H1 (cell line): Measurements from ENCODE around the gene LYZL4. TPM values are rescaled to one million over a fixed set of nuclear protein-coding genes. Genes with fewer than 3 reads are reported as not detected.

Experiments
- CTCF ChIA-PET: fragments of 300-600 bp; sonication (Branson Sonifier 250); formaldehyde crosslinking; loops from one replicate; lab custom pipeline; 2021; ENCODE audit not compliant: partially characterized antibody; lab: Charles Lee
- POLR2A ChIA-PET: fragments of 300-600 bp; sonication (Branson Sonifier 250); formaldehyde crosslinking; loops from one replicate; lab custom pipeline; 2021; ENCODE audit warnings: inconsistent platforms; ENCODE audit not compliant: partially characterized antibody; lab: Charles Lee
- DNase-seq, 2 experiments: peaks; one replicate each; pipeline versions ENCODE4 v3.0.0 to v3.0.0-alpha.2; 2010 to 2022; ENCODE audit warnings: low spot score in 2 of 2, low read depth in 1 of 2, mixed read lengths in 1 of 2
- FAIRE-seq: peaks from 2 replicates; lab custom pipeline; 2011; peaks lifted over from hg19 to GRCh38; lab: Jason Lieb, UNC
- H2AFZ ChIP-seq: 2 replicates; pipeline ENCODE4 v1.8.1; 2012; ENCODE audit warnings: low read length, inconsistent platforms
- H2AK5ac ChIP-seq: 2 replicates; pipeline ENCODE4 v1.6.1; 2013; ENCODE audit warnings: low read depth, low read length
- H2BK120ac ChIP-seq: replicated peaks from 2 replicates; pipeline ENCODE3; 2013; ENCODE audit warnings: low read depth, low read length, inconsistent platforms
- H2BK12ac ChIP-seq: 2 replicates; pipeline ENCODE4 v1.6.1; 2013; ENCODE audit warnings: low read depth, low read length
- H2BK15ac ChIP-seq: 2 replicates; pipeline ENCODE4 v1.6.1; 2013; ENCODE audit warnings: low read length
- H2BK20ac ChIP-seq: 2 replicates; pipeline ENCODE4 v1.6.1; 2013; ENCODE audit warnings: low read length
- H2BK5ac ChIP-seq: 2 replicates; pipeline ENCODE4 v1.6.1; 2013; ENCODE audit warnings: low read depth, low read length
- H3K14ac ChIP-seq: 2 replicates; pipeline ENCODE4 v1.6.1; 2013; ENCODE audit warnings: inconsistent platforms; ENCODE audit not compliant: insufficient read length
- H3K18ac ChIP-seq: 2 replicates; pipeline ENCODE4 v1.6.1; 2013; ENCODE audit warnings: low read length; ENCODE audit errors: extremely low read depth
- H3K23ac ChIP-seq: 2 replicates; pipeline ENCODE4 v1.6.1; 2013; ENCODE audit warnings: inconsistent platforms; ENCODE audit not compliant: insufficient read length
- H3K23me2 ChIP-seq: 2 replicates; pipeline ENCODE4 v1.6.1; 2013; ENCODE audit warnings: low read depth, low read length
- H3K27ac ChIP-seq: 2 replicates; pipeline ENCODE4 v1.6.1; 2011; ENCODE audit warnings: low read depth, low read length, inconsistent platforms
- H3K27me3 ChIP-seq, 4 experiments: replicated peaks in 1 of 4; 1 replicate in 1 of 4; 2 replicates in 3 of 4; pipeline versions ENCODE4 v1.6.1 to v1.8.1; 2011 to 2013; ENCODE audit warnings: low read length in 3 of 4, mild to moderate bottlenecking in 3 of 4, inconsistent platforms in 2 of 4, mixed read lengths in 2 of 4, moderate library complexity in 1 of 4; ENCODE audit not compliant: control insufficient read depth in 3 of 4, insufficient read depth in 3 of 4; ENCODE audit errors: extremely low read depth in 1 of 4
- H3K36me3 ChIP-seq, 4 experiments: 2 replicates each; pipeline versions ENCODE4 v1.6.1 to v1.8.1; 2011 to 2013; ENCODE audit warnings: mild to moderate bottlenecking in 4 of 4, low read length in 3 of 4, moderate library complexity in 2 of 4, control low read depth in 1 of 4, inconsistent platforms in 1 of 4; ENCODE audit not compliant: insufficient read depth in 4 of 4, control insufficient read depth in 2 of 4
- H3K4ac ChIP-seq: replicated peaks from 2 replicates; pipeline ENCODE3; 2013; ENCODE audit warnings: low read length, low read depth, mixed read lengths, inconsistent platforms; ENCODE audit not compliant: insufficient read length
- H3K4me1 ChIP-seq, 4 experiments: replicated peaks in 1 of 4; 1 replicate in 1 of 4; 2 replicates in 3 of 4; pipeline versions ENCODE4 v1.6.1 to v1.8.1; 2011 to 2013; ENCODE audit warnings: low read length in 3 of 4, inconsistent platforms in 2 of 4, mixed read lengths in 1 of 4; ENCODE audit not compliant: insufficient read depth in 4 of 4, control insufficient read depth in 3 of 4
- H3K4me2 ChIP-seq, 2 experiments: 2 replicates each; pipeline versions ENCODE4 v1.6.1 to v1.8.1; 2011 to 2013; ENCODE audit warnings: low read depth in 2 of 2, low read length in 2 of 2, control low read depth in 1 of 2, inconsistent platforms in 1 of 2, mild to moderate bottlenecking in 1 of 2; ENCODE audit not compliant: insufficient read depth in 1 of 2
- H3K4me3 ChIP-seq, 4 experiments: fragments of 200-600, 300-600 bp in 1 of 4; sonication (generic), shearing (Covaris generic), sonication (Bioruptor Twin) in 1 of 4; 2 replicates each; pipeline versions ENCODE4 v1.5.1 to v1.8.1; 2011 to 2016; ENCODE audit warnings: low read length in 4 of 4, low read depth in 3 of 4, control low read depth in 2 of 4, inconsistent platforms in 2 of 4, mild to moderate bottlenecking in 2 of 4, mixed read lengths in 1 of 4, moderate library complexity in 1 of 4; ENCODE audit not compliant: insufficient read depth in 2 of 4; ENCODE audit errors: extremely low read depth in 1 of 4
- H3K56ac ChIP-seq: replicated peaks from 2 replicates; pipeline ENCODE3; 2013; ENCODE audit warnings: low read depth, mild to moderate bottlenecking, mixed read lengths, low read length, inconsistent platforms; ENCODE audit not compliant: insufficient read length
- H3K79me1 ChIP-seq: 2 replicates; pipeline ENCODE4 v1.6.1; 2013; ENCODE audit warnings: low read depth, low read length, control low read depth
- H3K79me2 ChIP-seq, 2 experiments: 2 replicates each; pipeline versions ENCODE4 v1.6.1 to v1.8.1; 2012 to 2013; ENCODE audit warnings: low read length in 2 of 2, mild to moderate bottlenecking in 2 of 2, inconsistent platforms in 1 of 2; ENCODE audit not compliant: insufficient read depth in 2 of 2, control insufficient read depth in 1 of 2
- H3K9ac ChIP-seq, 4 experiments: replicated peaks in 1 of 4; 1 replicate in 1 of 4; 2 replicates in 3 of 4; pipeline versions ENCODE4 v1.6.1 to v1.8.1; 2011 to 2013; ENCODE audit warnings: low read depth in 3 of 4, low read length in 3 of 4, control low read depth in 2 of 4, mild to moderate bottlenecking in 2 of 4, moderate library complexity in 2 of 4, inconsistent platforms in 1 of 4; ENCODE audit errors: extremely low read depth in 1 of 4
- H3K9me3 ChIP-seq, 2 experiments: 2 replicates each; pipeline versions ENCODE4 v1.6.1 to v1.8.1; 2012 to 2013; ENCODE audit warnings: mild to moderate bottlenecking in 2 of 2, moderate library complexity in 2 of 2, control low read depth in 1 of 2, inconsistent platforms in 1 of 2, low read depth in 1 of 2, low read length in 1 of 2, mixed read lengths in 1 of 2; ENCODE audit not compliant: insufficient read depth in 2 of 2
- H4K20me1 ChIP-seq, 2 experiments: replicated peaks in 1 of 2; 2 replicates each; pipeline versions ENCODE3 to v1.8.1; 2011 to 2013; ENCODE audit warnings: inconsistent platforms in 2 of 2, low read length in 2 of 2, mild to moderate bottlenecking in 1 of 2; ENCODE audit not compliant: insufficient read depth in 2 of 2, control insufficient read depth in 1 of 2
- H4K5ac ChIP-seq: 2 replicates; pipeline ENCODE4 v1.6.1; 2013; ENCODE audit warnings: low read length, low read depth, mixed read lengths, inconsistent platforms; ENCODE audit not compliant: insufficient read length
- H4K8ac ChIP-seq: 2 replicates; pipeline ENCODE4 v1.8.0; 2013; ENCODE audit warnings: mild to moderate bottlenecking, moderate library complexity, low read length, inconsistent platforms; ENCODE audit not compliant: insufficient read depth; ENCODE audit errors: extremely low read depth
- H4K91ac ChIP-seq: replicated peaks from 2 replicates; pipeline ENCODE3; 2013; ENCODE audit warnings: low read length, mixed read lengths, inconsistent platforms; ENCODE audit not compliant: insufficient read length
- BCL11A ChIP-seq, 2 experiments: IDR thresholded peaks; one replicate each; pipeline ENCODE4 v1.6.1; 2011; ENCODE audit warnings: low read depth in 2 of 2, low read length in 2 of 2, mild to moderate bottlenecking in 2 of 2
- CHD1 ChIP-seq: IDR thresholded peaks from 2 replicates; pipeline ENCODE4 v1.6.1; 2012; ENCODE audit warnings: low read depth, low read length, improper control_type of control experiment
- CTBP2 ChIP-seq: IDR thresholded peaks from 2 replicates; pipeline ENCODE4 v1.7.0; 2011; ENCODE audit warnings: borderline replicate concordance, mild to moderate bottlenecking, moderate library complexity, mixed read lengths, low read length; ENCODE audit not compliant: insufficient read depth, insufficient read length
- EGR1 ChIP-seq: IDR thresholded peaks from 2 replicates; pipeline ENCODE4 v1.6.1; 2011; ENCODE audit warnings: low read depth, low read length, borderline replicate concordance
- EZH2 ChIP-seq: fragments of 200-600 bp; sonication (generic); IDR thresholded peaks from 2 replicates; pipeline ENCODE4 v1.7.1; 2012; ENCODE audit warnings: low read depth, mild to moderate bottlenecking, moderate library complexity, low read length, inconsistent platforms; ENCODE audit not compliant: severe bottlenecking
- GABPA ChIP-seq: IDR thresholded peaks from 2 replicates; pipeline ENCODE4 v1.6.1; 2011; ENCODE audit warnings: mild to moderate bottlenecking, low read length, moderate library complexity, borderline replicate concordance; ENCODE audit not compliant: insufficient read depth
- SAP30 ChIP-seq: fragments of 300-600 bp; sonication (generic); IDR thresholded peaks from 2 replicates; pipeline ENCODE4 v1.7.1; 2012; ENCODE audit warnings: low read length, moderate library complexity, mild to moderate bottlenecking, inconsistent platforms; ENCODE audit not compliant: insufficient read depth, insufficient replicate concordance
- SIN3A ChIP-seq, 2 experiments: IDR thresholded peaks in 1 of 2; conservative IDR thresholded peaks in 1 of 2; 2 replicates each; pipeline ENCODE4 v1.6.1; 2011 to 2012; ENCODE audit warnings: low read length in 2 of 2, improper control_type of control experiment in 1 of 2, low read depth in 1 of 2, mild to moderate bottlenecking in 1 of 2
- SIRT6 ChIP-seq: IDR thresholded peaks from one replicate; pipeline ENCODE4 v1.7.1; 2012; ENCODE audit warnings: low read length, inconsistent platforms
- SIX5 ChIP-seq: IDR thresholded peaks from 2 replicates; pipeline ENCODE4 v1.6.1; 2011; ENCODE audit warnings: mild to moderate bottlenecking, low read depth, low read length
- TBP ChIP-seq: IDR thresholded peaks from 2 replicates; pipeline ENCODE4 v1.6.1; 2011; ENCODE audit warnings: low read depth, low read length, improper control_type of control experiment
- USF2 ChIP-seq: IDR thresholded peaks from 2 replicates; pipeline ENCODE4 v1.6.1; 2011; ENCODE audit warnings: low read length, improper control_type of control experiment
- ZNF274 ChIP-seq: IDR thresholded peaks from 2 replicates; pipeline ENCODE4 v1.7.0; 2012; ENCODE audit warnings: low read length, borderline replicate concordance; ENCODE audit errors: extremely low read depth
- whole genome bisulfite sequencing, 2 experiments: shearing (Covaris generic) in 1 of 2; methylation state at CpG; one replicate each; pipeline versions ENCODE4 v1.1.6 to v1.1.7; 2013 to 2015; ENCODE audit warnings: low lambda C conversion rate in 2 of 2, mixed read lengths in 2 of 2, inconsistent platforms in 1 of 2, low coverage in 1 of 2, missing lambda C conversion rate in 1 of 2; ENCODE audit not compliant: insufficient replicate concordance in 2 of 2, insufficient coverage in 1 of 2, insufficient read length in 1 of 2; ENCODE audit errors: extremely low coverage in 1 of 2, missing lambda C conversion rate in 1 of 2; 5-methylcytosine and 5-hydroxymethylcytosine counted together
- polyA plus RNA-seq, 7 experiments: library from polyadenylated mRNA; depleted of rRNA in 3 of 7; stranded (reverse) in 5 of 7; unstranded in 2 of 7; fragments of >200 nt in 5 of 7; fragments of 200-250 nt in 2 of 7; gene quantifications; 1 replicate in 5 of 7; 2 replicates in 1 of 7; 4 replicates in 1 of 7; pipeline versions ENCODE4 v1.2.1 to v1.2.3, GENCODE V29; 2011 to 2013; ENCODE audit warnings: missing spikeins in 2 of 7, mixed read lengths in 2 of 7
- total RNA-seq: library from RNA; stranded (reverse); fragmentation: NEBNext Ultra II Directional; extraction: Animal tissue kit (Norgen Biotek cat#: 25700); gene quantifications from 2 replicates; pipeline ENCODE4 v1.2.1, GENCODE V29; 2021

LYZL4 gene
- total and polyA plus RNA-seq, 2 of the 8 experiments (the other 6 are each of a cell fraction or from before 2014, with no cell fraction given) = not detected

GRCh38 chr3:42424911-42425310 is 14.5 kb upstream of the LYZL4 start:
- no peaks in the 10 kb centered on the region for H3K23me2 ChIP-seq
- no peak overlapping the region for H4K91ac ChIP-seq
- H2BK5ac ChIP-seq = no peak overlapping the region
- H3K4me2 ChIP-seq = no peak overlapping the region
- H2BK20ac ChIP-seq = no peak overlapping the region
- H4K8ac ChIP-seq = no peak overlapping the region
- H3K27ac ChIP-seq = no peak overlapping the region
- H3K14ac ChIP-seq = no peak overlapping the region
- no peak overlapping the region for H3K18ac ChIP-seq
- POLR2A ChIA-PET = no interaction called here
- no peak overlapping the region for H3K4ac ChIP-seq
- peak overlapping the region in 1 of 4 experiments; percentile 0; a peak in 1 of 7 replicates for H3K9ac ChIP-seq
- CTCF ChIA-PET = interaction anchor here (0.9 to 1.5 kb wide), 5 partner anchors 10 to 178 kb away, joined by 3 to 5 read pairs (median 4); no protein-coding TSS in a partner anchor
- no peaks in the 10 kb centered on the region for H3K79me1 ChIP-seq
- TF ChIP-seq EGR1 = no peak
- no peak for TF ChIP-seq SIN3A (conservative IDR thresholded peaks at IDR 0.05 in 1 of 2, IDR thresholded peaks at IDR 0.05 in 1 of 2; ENCODE audit: low read depth in 1 of 2, low read length in 2 of 2)
- no peak for TF ChIP-seq TBP
- no peak for TF ChIP-seq GABPA
- TF ChIP-seq ZNF274 = no peak
- TF ChIP-seq CTBP2 = no peak
- no peak for TF ChIP-seq SAP30
- TF ChIP-seq SIRT6 = no peak
- TF ChIP-seq CHD1 = no peak
- TF ChIP-seq EZH2 = no peak
- no peak for TF ChIP-seq SIX5
- TF ChIP-seq USF2 = no peak
- no peak for TF ChIP-seq BCL11A (IDR thresholded peaks at IDR 0.05; ENCODE audit: low read depth in 2 of 2, low read length in 2 of 2)
- no peaks in the 10 kb centered on the region for H4K20me1 ChIP-seq
- H3K4me3 ChIP-seq = no peak overlapping the region
- H3K4me1 ChIP-seq = no peaks in the 10 kb centered on the region
- no peak for DNase-seq
- FAIRE-seq = no peak
- H3K56ac ChIP-seq = no peak overlapping the region
- H2AK5ac ChIP-seq = no peak overlapping the region
- H2AFZ ChIP-seq = no peak overlapping the region
- no peaks in the 10 kb centered on the region for H3K9me3 ChIP-seq
- no peaks in the 10 kb centered on the region for H3K79me2 ChIP-seq
- H4K5ac ChIP-seq = no peak overlapping the region
- WGBS, 2 experiments = 92% methylated on average over 3 of the region's 3 CpGs; no CpG with 5 or more reads in 1 of the 2 experiments
- no peak overlapping the region for H2BK12ac ChIP-seq
- H2BK15ac ChIP-seq = no peak overlapping the region
- no peak overlapping the region for H2BK120ac ChIP-seq
- H3K36me3 ChIP-seq = no peaks in the 10 kb centered on the region
- no peaks in the 10 kb centered on the region for H3K27me3 ChIP-seq
- H3K23ac ChIP-seq = no peak overlapping the region
